IMR-90 (cell line): ENCODE results near the gene LCE1A. TPM values are rescaled to one million over a fixed set of nuclear protein-coding genes. Genes with fewer than 3 reads are reported as not detected.

Source experiments
- ATAC-seq: fragments of 200-7000 bp; cut with Tn5 transposase; 2 replicates; pipeline ENCODE4 v1.9.1; 2020; ENCODE audit warnings: low read depth, mild to moderate bottlenecking, moderate library complexity
- BruUV-seq: library from RNA; stranded (reverse); fragments of 400-500 nt; replicated peaks from 2 replicates; lab custom pipeline; 2021; lab: Mats Ljungman, UMichigan
- CTCF ChIA-PET: fragments of 300-600 bp; formaldehyde crosslinking; extraction: SDS; loops from one replicate; lab custom pipeline; 2021; ENCODE audit warnings: antibody characterized with exemption; lab: Yijun Ruan, JAX
- POLR2A ChIA-PET: fragments of 300-600 bp; sonication (Branson Sonifier 250); formaldehyde crosslinking; loops from one replicate; lab custom pipeline; 2022; ENCODE audit warnings: antibody characterized with exemption; ENCODE audit not compliant: unreplicated experiment; lab: Charles Lee
- DNase-seq: peaks from one replicate; pipeline ENCODE4 v3.0.0; 2013
- H2AFZ ChIP-seq: replicated peaks from 2 replicates; pipeline ENCODE3; 2013; ENCODE audit warnings: low read length, mild to moderate bottlenecking; ENCODE audit not compliant: poor library complexity
- H2AK5ac ChIP-seq: 2 replicates; pipeline ENCODE4 v1.6.1; 2013; ENCODE audit warnings: low read depth, low read length, inconsistent platforms
- H2AK9ac ChIP-seq: replicated peaks from 2 replicates; pipeline ENCODE3; 2013; ENCODE audit warnings: mild to moderate bottlenecking, low read depth, low read length, moderate library complexity; ENCODE audit not compliant: poor library complexity
- H2BK120ac ChIP-seq: 2 replicates; pipeline ENCODE4 v1.6.1; 2013; ENCODE audit warnings: low read depth, low read length, inconsistent platforms
- H2BK15ac ChIP-seq: 3 replicates; pipeline ENCODE4 v1.6.1; 2013; ENCODE audit warnings: low read depth, low read length, inconsistent platforms
- H2BK20ac ChIP-seq: 2 replicates; pipeline ENCODE4 v1.6.1; 2013; ENCODE audit warnings: low read depth, mild to moderate bottlenecking, inconsistent platforms, low read length, moderate library complexity
- H2BK5ac ChIP-seq: 2 replicates; pipeline ENCODE4 v1.6.1; 2013; ENCODE audit warnings: mild to moderate bottlenecking, low read depth, low read length, inconsistent platforms; ENCODE audit not compliant: poor library complexity, severe bottlenecking
- H3K14ac ChIP-seq: replicated peaks from 2 replicates; pipeline ENCODE4 v1.6.1; 2013; ENCODE audit warnings: low read depth, low read length, inconsistent platforms
- H3K18ac ChIP-seq: 2 replicates; pipeline ENCODE4 v1.6.1; 2013; ENCODE audit warnings: low read depth, low read length, control low read depth
- H3K23ac ChIP-seq: 2 replicates; pipeline ENCODE4 v1.6.1; 2013; ENCODE audit warnings: low read depth, low read length, inconsistent platforms
- H3K27ac ChIP-seq: 2 replicates; pipeline ENCODE4 v1.5.1; 2013; ENCODE audit warnings: mild to moderate bottlenecking, control low read depth, low read length; ENCODE audit not compliant: insufficient read depth
- H3K27me3 ChIP-seq: 2 replicates; pipeline ENCODE4 v1.6.1; 2013; ENCODE audit warnings: low read length; ENCODE audit not compliant: control insufficient read depth, insufficient read depth
- H3K36me3 ChIP-seq: 2 replicates; pipeline ENCODE4 v1.6.1; 2013; ENCODE audit warnings: low read length, mixed read lengths; ENCODE audit not compliant: control insufficient read depth, insufficient read depth
- H3K4ac ChIP-seq: 2 replicates; pipeline ENCODE4 v1.6.1; 2013; ENCODE audit warnings: low read depth, low read length, inconsistent platforms
- H3K4me1 ChIP-seq: 2 replicates; pipeline ENCODE4 v1.6.1; 2013; ENCODE audit warnings: low read length, mixed read lengths; ENCODE audit not compliant: control insufficient read depth, insufficient read depth
- H3K4me2 ChIP-seq: 2 replicates; pipeline ENCODE4 v1.6.1; 2013; ENCODE audit warnings: low read depth, mild to moderate bottlenecking, control low read depth, low read length, moderate library complexity
- H3K4me3 ChIP-seq: 2 replicates; pipeline ENCODE4 v1.5.1; 2013; ENCODE audit warnings: low read depth, mild to moderate bottlenecking, control low read depth, low read length, moderate library complexity; ENCODE audit not compliant: insufficient read depth
- H3K56ac ChIP-seq: 2 replicates; pipeline ENCODE4 v1.6.1; 2013; ENCODE audit warnings: low read length, inconsistent platforms; ENCODE audit not compliant: insufficient read depth; ENCODE audit errors: extremely low read depth
- H3K79me1 ChIP-seq, 2 experiments: 2 replicates each; pipeline ENCODE4 v1.6.1; 2013; ENCODE audit warnings: low read length in 2 of 2, inconsistent platforms in 1 of 2, low read depth in 1 of 2
- H3K9ac ChIP-seq: 2 replicates; pipeline ENCODE4 v1.6.1; 2013; ENCODE audit warnings: low read depth, low read length, control low read depth
- H3K9me1 ChIP-seq: 2 replicates; pipeline ENCODE4 v1.6.1; 2013; ENCODE audit warnings: low read length, inconsistent platforms; ENCODE audit not compliant: insufficient read depth
- H3K9me3 ChIP-seq: 2 replicates; pipeline ENCODE4 v1.6.1; 2013; ENCODE audit warnings: low read length; ENCODE audit not compliant: control insufficient read depth, insufficient read depth
- H4K20me1 ChIP-seq: 2 replicates; pipeline ENCODE4 v1.6.1; 2013; ENCODE audit warnings: low read length, inconsistent platforms; ENCODE audit not compliant: insufficient read depth
- H4K5ac ChIP-seq: 2 replicates; pipeline ENCODE4 v1.6.1; 2013; ENCODE audit warnings: mild to moderate bottlenecking, low read depth, low read length, control low read depth
- H4K8ac ChIP-seq, 2 experiments: 2 replicates each; pipeline ENCODE4 v1.6.1; 2013; ENCODE audit warnings: low read depth in 2 of 2, low read length in 2 of 2, control low read depth in 1 of 2, inconsistent platforms in 1 of 2
- H4K91ac ChIP-seq: 2 replicates; pipeline ENCODE4 v1.6.1; 2013; ENCODE audit warnings: low read depth, low read length, inconsistent platforms; ENCODE audit not compliant: insufficient read depth
- MAZ ChIP-seq: IDR thresholded peaks from 2 replicates; pipeline ENCODE4 v1.6.1; 2012; ENCODE audit warnings: low read depth, mild to moderate bottlenecking, low read length, improper control_type of control experiment, moderate library complexity, borderline replicate concordance
- RCOR1 ChIP-seq: IDR thresholded peaks from 2 replicates; pipeline ENCODE4 v1.6.1; 2012; ENCODE audit warnings: mild to moderate bottlenecking, low read length, improper control_type of control experiment; ENCODE audit not compliant: insufficient replicate concordance
- WGBS, 2 experiments: methylation state at CpG; one replicate each; pipeline versions ENCODE4 v1.1.5 to v1.1.7; 2013; ENCODE audit warnings: missing lambda C conversion rate in 2 of 2; ENCODE audit not compliant: insufficient read length in 1 of 2; ENCODE audit errors: extremely low coverage in 2 of 2; 5-methylcytosine and 5-hydroxymethylcytosine counted together
- dilution Hi-C: fragments of 300-500 bp; cut with HindIII; formaldehyde crosslinking; loops from one replicate; pipeline ENCODE4 v1.14.3; 2018; ENCODE audit warnings: low sequenced_read_pairs; ENCODE audit not compliant: unreplicated experiment
- in situ Hi-C: fragments of 300-500 bp; cut with MboI; formaldehyde crosslinking; loops from 3 replicates; pipeline ENCODE4 v1.14.3; 2019; ENCODE audit warnings: low sequenced_read_pairs, inconsistent platforms, mixed read lengths
- intact Hi-C: fragments of 100-400 bp; cut with micrococcal nuclease; formaldehyde crosslinking; loops from 2 replicates; pipeline ENCODE4 v1.10.0; 2022
- polyA plus RNA-seq, 3 experiments: library from polyadenylated mRNA; depleted of rRNA; stranded (reverse); fragments of >200 nt; gene quantifications; 2 replicates each; pipeline ENCODE4 v1.2.3, GENCODE V29; 2012; ENCODE audit warnings: low replicate concordance in 1 of 3
- total RNA-seq: library from RNA; depleted of rRNA; stranded (reverse); fragments of >200 nt; gene quantifications from 2 replicates; pipeline ENCODE4 v1.2.3, GENCODE V29; 2012
- TF ChIP-seq, protein P1 (sequence below): fragments of 150-350 bp; IDR thresholded peaks from 2 replicates; pipeline ENCODE4 v1.6.1; 2016; ENCODE audit warnings: low read depth, mild to moderate bottlenecking, low read length, moderate library complexity, borderline replicate concordance

The LCE1A gene
- total and polyA plus RNA-seq, 2 of the 4 experiments (the other 2 are of a cell fraction): not detected

DNA sequence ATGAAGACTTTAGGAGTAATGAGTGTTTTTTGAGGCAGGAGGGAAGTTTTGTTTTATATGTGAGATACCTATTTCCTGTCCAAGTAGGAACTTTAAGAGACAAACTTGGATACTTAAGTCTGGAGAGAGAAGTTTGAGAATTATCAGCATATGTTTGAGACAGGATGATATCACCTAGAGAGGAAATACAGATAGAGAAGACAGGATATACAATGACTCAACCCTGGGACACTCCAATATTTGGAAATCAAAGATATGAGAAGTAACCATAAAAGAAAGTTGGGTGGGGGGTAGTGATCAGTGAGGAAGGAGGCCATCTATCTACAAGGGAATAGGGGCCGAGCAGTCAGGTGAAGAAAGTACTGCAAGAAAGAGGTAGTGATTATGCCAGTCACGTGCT lies 39.0 kb downstream of the LCE1A start:
- no peak overlapping the region for H2BK15ac ChIP-seq
- no peaks in the 10 kb centered on the region for H3K9me1 ChIP-seq
- no peak for TF ChIP-seq RCOR1
- TF ChIP-seq MAZ: no peak
- TF ChIP-seq, protein P1, sequence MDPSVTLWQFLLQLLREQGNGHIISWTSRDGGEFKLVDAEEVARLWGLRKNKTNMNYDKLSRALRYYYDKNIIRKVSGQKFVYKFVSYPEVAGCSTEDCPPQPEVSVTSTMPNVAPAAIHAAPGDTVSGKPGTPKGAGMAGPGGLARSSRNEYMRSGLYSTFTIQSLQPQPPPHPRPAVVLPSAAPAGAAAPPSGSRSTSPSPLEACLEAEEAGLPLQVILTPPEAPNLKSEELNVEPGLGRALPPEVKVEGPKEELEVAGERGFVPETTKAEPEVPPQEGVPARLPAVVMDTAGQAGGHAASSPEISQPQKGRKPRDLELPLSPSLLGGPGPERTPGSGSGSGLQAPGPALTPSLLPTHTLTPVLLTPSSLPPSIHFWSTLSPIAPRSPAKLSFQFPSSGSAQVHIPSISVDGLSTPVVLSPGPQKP: no peak
- H2AFZ ChIP-seq: no peak overlapping the region
- no peak overlapping the region for H2BK5ac ChIP-seq
- no peak overlapping the region for H2BK120ac ChIP-seq
- no peak for DNase-seq
- no peak overlapping the region for H3K4me3 ChIP-seq
- H4K91ac ChIP-seq: no peak overlapping the region
- H3K23ac ChIP-seq: no peak overlapping the region
- no peak overlapping the region for H4K8ac ChIP-seq
- H3K18ac ChIP-seq: no peak overlapping the region
- no peaks in the 10 kb centered on the region for H3K9me3 ChIP-seq
- H2AK5ac ChIP-seq: no peak overlapping the region
- in situ Hi-C loops: no loop called here
- no peak overlapping the region for H3K4me2 ChIP-seq
- no peak overlapping the region for H3K56ac ChIP-seq
- no peak overlapping the region for H3K9ac ChIP-seq
- no CpG with 5 or more reads among the region's 2 CpGs for WGBS, 2 experiments
- no peak overlapping the region for H2BK20ac ChIP-seq
- ATAC-seq: no peak
- no peak overlapping the region for H3K27ac ChIP-seq
- intact Hi-C loops: loop anchor here (1.0 kb wide), 1 partner anchor 65 kb away; no protein-coding TSS in a partner anchor
- no peak overlapping the region for H3K4ac ChIP-seq
- ChIA-PET CTCF (no interaction called here), POLR2A (no interaction called here)
- H4K20me1 ChIP-seq: no peaks in the 10 kb centered on the region
- no peaks in the 10 kb centered on the region for H3K4me1 ChIP-seq
- H2AK9ac ChIP-seq: no peak overlapping the region
- no peaks in the 10 kb centered on the region for H3K36me3 ChIP-seq
- H3K27me3 ChIP-seq: no peaks in the 10 kb centered on the region
- BruUV-seq: no TSS peak
- dilution Hi-C loops: no loop called here
- H3K79me1 ChIP-seq: no peaks in the 10 kb centered on the region
- H3K14ac ChIP-seq: no peak overlapping the region
- no peak overlapping the region for H4K5ac ChIP-seq
